ENCODE measurements around the gene ADIPOQ.
A peak's percentile ranks its signal among the peaks of the same experiment; 100 is the strongest.
"Not testable (repeated sequence)": the region's sequence is repeated elsewhere in the genome, so short reads cannot be mapped to it uniquely, and the experiment has no call there.

ADIPOQ gene

GRCh38 chr3:186873796-186874195, 31.3 kb downstream of the ADIPOQ start:
- not testable (repeated sequence) for DNase-seq

- DNase-seq: not testable (repeated sequence)
Measured at GRCh38 chr3:186874216-186874615, 31.7 kb downstream of the ADIPOQ start.

- not testable (repeated sequence) for DNase-seq
Measured at GRCh38 chr3:186874841-186875240, 32.3 kb downstream of the ADIPOQ start.

- DNase-seq: no peak
Measured at GRCh38 chr3:186875708-186876107, 33.2 kb downstream of the ADIPOQ start.

GRCh38 chr3:186879781-186880180, 37.3 kb downstream of the ADIPOQ start:
- no peak for DNase-seq

- DNase-seq: no peak
Measured at GRCh38 chr3:186880406-186880805, 37.9 kb downstream of the ADIPOQ start.

GRCh38 chr3:186882150-186882524, 39.6 kb downstream of the ADIPOQ start:
- no peak for DNase-seq

GRCh38 chr3:186882881-186883685, 40.6 kb downstream of the ADIPOQ start:
- no peak for DNase-seq

GRCh38 chr3:186883686-186884058, 41.2 kb downstream of the ADIPOQ start:
- DNase-seq: no peak

- DNase-seq: not testable (repeated sequence)
Measured at GRCh38 chr3:186884868-186885267, 42.4 kb downstream of the ADIPOQ start.

GRCh38 chr3:186886202-186886981, 43.9 kb downstream of the ADIPOQ start:
- DNase-seq: no peak

- not testable (repeated sequence) for DNase-seq
Measured at GRCh38 chr3:186887507-186887938, 45.0 kb downstream of the ADIPOQ start.

- no peak for DNase-seq
Measured at GRCh38 chr3:186888569-186888968, 46.1 kb downstream of the ADIPOQ start.

- DNase-seq: not testable (repeated sequence)
Measured at GRCh38 chr3:186889698-186890097, 47.2 kb downstream of the ADIPOQ start.

- no peak for DNase-seq
Measured at GRCh38 chr3:186890911-186891310, 48.4 kb downstream of the ADIPOQ start.

GRCh38 chr3:186893071-186893470, 50.6 kb downstream of the ADIPOQ start:
- not testable (repeated sequence) for DNase-seq

GRCh38 chr3:186895406-186895805, 52.9 kb downstream of the ADIPOQ start:
- no peak for DNase-seq

- DNase-seq: no peak
Measured at GRCh38 chr3:186896006-186896405, 53.5 kb downstream of the ADIPOQ start.

GRCh38 chr3:186896875-186897274, 54.4 kb downstream of the ADIPOQ start:
- no peak for DNase-seq

- DNase-seq: peak; percentile 19
Measured at GRCh38 chr3:186901135-186901734, 58.7 kb downstream of the ADIPOQ start.

GRCh38 chr3:186902154-186902553, 59.6 kb downstream of the ADIPOQ start:
- DNase-seq: no peak

- no peak for DNase-seq
Measured at GRCh38 chr3:186902713-186903112, 60.2 kb downstream of the ADIPOQ start.

GRCh38 chr3:186903676-186904075, 61.2 kb downstream of the ADIPOQ start:
- not testable (repeated sequence) for DNase-seq

GRCh38 chr3:186907075-186907474, 64.6 kb downstream of the ADIPOQ start:
- not testable (repeated sequence) for DNase-seq

All from CD4-positive, alpha-beta T cell treated with Interleukin-10 for 1 hour (primary cell).